ENCODE results near the gene VARS2.

DNA sequence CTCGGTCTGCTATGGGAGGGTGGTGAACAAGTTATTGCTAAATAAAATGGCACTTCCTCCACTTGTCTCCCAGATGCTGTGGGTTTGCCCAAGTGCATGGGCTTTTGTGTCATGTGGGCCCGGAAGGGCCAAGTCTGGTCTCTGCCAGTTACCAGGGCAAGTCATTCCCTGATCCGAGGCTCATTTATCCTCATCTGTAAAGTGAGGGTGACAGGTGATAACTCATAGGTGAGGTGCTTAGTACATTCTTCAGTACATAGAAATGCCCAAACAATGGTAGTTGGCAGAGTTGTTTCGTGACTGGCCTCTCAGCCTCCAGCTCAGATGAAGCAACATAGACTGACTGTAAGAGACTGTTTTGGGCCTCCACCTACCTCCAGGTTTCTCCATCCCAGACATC lies 24.7 kb downstream of the VARS2 start:
- no peak for TF ChIP-seq CTCF (IDR thresholded peaks at IDR 0.05)
- TF ChIP-seq POLR2A (IDR thresholded peaks at IDR 0.05): no peak
